SK-N-SH (cell line): ENCODE results near the gene LDAH. TPM values are rescaled to one million over a fixed set of nuclear protein-coding genes. Genes with fewer than 3 reads are reported as not detected.
"Not testable (repeated sequence)": the region's sequence is repeated elsewhere in the genome, so short reads cannot be mapped to it uniquely, and the experiment has no call there.

Experiments used
- CTCF ChIA-PET: fragments of 300-600, 350-600 bp; formaldehyde crosslinking; extraction: SDS; loops from one replicate; lab custom pipeline; 2021; lab: Yijun Ruan, JAX
- POLR2A ChIA-PET: fragments of 350-600 bp; sonication (Branson Sonifier 250); formaldehyde crosslinking; extraction: SDS; loops from one replicate; lab custom pipeline; 2020; ENCODE audit warnings: antibody characterized with exemption, inconsistent platforms; lab: Yijun Ruan, JAX
- DNase-seq: peaks from one replicate; pipeline ENCODE4 v3.0.0; 2012
- H2AFZ ChIP-seq: fragments of 200-600 bp; sonication (generic); 2 replicates; pipeline ENCODE4 v1.8.1; 2016; ENCODE audit warnings: antibody characterized with exemption, mild to moderate bottlenecking, low read depth
- H3F3A ChIP-seq: fragments of 200-600 bp; sonication (generic); replicated peaks from 2 replicates; pipeline ENCODE3; 2016; ENCODE audit warnings: antibody characterized with exemption, mild to moderate bottlenecking; ENCODE audit not compliant: insufficient read depth
- H3K27ac ChIP-seq, 2 experiments: fragments of 200-500 bp in 1 of 2; fragments of 200-600 bp in 1 of 2; sonication (Bioruptor generic) in 1 of 2; sonication (generic), shearing (Covaris generic) in 1 of 2; 2 replicates each; pipeline versions ENCODE4 v1.5.1 to v1.6.1; 2014 to 2016; ENCODE audit warnings: low read depth in 2 of 2, inconsistent platforms in 1 of 2, low read length in 1 of 2, mild to moderate bottlenecking in 1 of 2, mixed read lengths in 1 of 2
- H3K27me3 ChIP-seq: fragments of 200-600 bp; sonication (generic), shearing (Covaris generic); 2 replicates; pipeline ENCODE4 v1.6.1; 2016; ENCODE audit warnings: mixed run types; ENCODE audit not compliant: insufficient read depth
- H3K36me3 ChIP-seq, 2 experiments: fragments of 200-500 bp in 1 of 2; fragments of 200-600 bp in 1 of 2; sonication (Bioruptor generic) in 1 of 2; sonication (generic) in 1 of 2; replicated peaks in 1 of 2; 2 replicates each; pipeline versions ENCODE3 to v1.5.1; 2014 to 2016; ENCODE audit warnings: low read length in 1 of 2, mild to moderate bottlenecking in 1 of 2; ENCODE audit not compliant: insufficient read depth in 2 of 2, control insufficient read depth in 1 of 2
- H3K4me1 ChIP-seq, 2 experiments: fragments of 200-500 bp in 1 of 2; fragments of 200-600 bp in 1 of 2; sonication (Bioruptor generic) in 1 of 2; sonication (generic), shearing (Covaris generic) in 1 of 2; 2 replicates each; pipeline versions ENCODE4 v1.5.1 to v1.6.1; 2014 to 2016; ENCODE audit warnings: low read depth in 1 of 2, low read length in 1 of 2, mixed run types in 1 of 2; ENCODE audit not compliant: insufficient read depth in 2 of 2, control insufficient read depth in 1 of 2
- H3K4me2 ChIP-seq: fragments of 200-600 bp; sonication (generic), shearing (Covaris generic); 2 replicates; pipeline ENCODE4 v1.6.1; 2017; ENCODE audit warnings: mixed run types
- H3K4me3 ChIP-seq, 2 experiments: fragments of 200-500 bp in 1 of 2; fragments of 200-600 bp in 1 of 2; sonication (Bioruptor generic) in 1 of 2; sonication (generic), shearing (Covaris generic) in 1 of 2; 2 replicates each; pipeline versions ENCODE4 v1.5.1 to v1.8.1; 2014 to 2016; ENCODE audit warnings: low read depth in 2 of 2, inconsistent platforms in 1 of 2, low read length in 1 of 2, mild to moderate bottlenecking in 1 of 2, mixed read lengths in 1 of 2, moderate library complexity in 1 of 2
- H3K79me2 ChIP-seq: fragments of 200-600 bp; sonication (generic); 2 replicates; pipeline ENCODE4 v1.8.1; 2017; ENCODE audit warnings: mild to moderate bottlenecking; ENCODE audit not compliant: insufficient read depth
- H3K9ac ChIP-seq: fragments of 200-600 bp; sonication (generic); 2 replicates; pipeline ENCODE4 v1.6.1; 2017; ENCODE audit warnings: mixed run types
- H3K9me2 ChIP-seq: fragments of 200-600 bp; sonication (generic); 2 replicates; pipeline ENCODE4 v1.6.1; 2017; ENCODE audit warnings: mixed run types
- H3K9me3 ChIP-seq: fragments of 200-600 bp; sonication (generic); 2 replicates; pipeline ENCODE4 v1.6.1; 2017; ENCODE audit warnings: mixed run types, mild to moderate bottlenecking, moderate library complexity
- H4K20me1 ChIP-seq: fragments of 200-600 bp; sonication (generic); 2 replicates; pipeline ENCODE4 v1.6.1; 2017; ENCODE audit warnings: mild to moderate bottlenecking, mixed run types; ENCODE audit not compliant: insufficient read depth
- CHD2 ChIP-seq: fragments of 150-350 bp; IDR thresholded peaks from 2 replicates; pipeline ENCODE4 v1.6.1; 2018; ENCODE audit warnings: low read length; ENCODE audit not compliant: partially characterized antibody
- ELF1 ChIP-seq: IDR thresholded peaks from 2 replicates; pipeline ENCODE4 v1.4.0; 2012
- EP300 ChIP-seq, 2 experiments: IDR thresholded peaks; 2 replicates each; pipeline versions ENCODE4 v1.4.0 to v1.6.1; 2012; ENCODE audit warnings: borderline replicate concordance in 1 of 2, low read depth in 1 of 2, low read length in 1 of 2
- EZH2phosphoT487 ChIP-seq: fragments of 200-600 bp; sonication (generic); IDR thresholded peaks from 2 replicates; pipeline ENCODE4 v1.6.1; 2017; ENCODE audit warnings: low read depth, mixed run types, mild to moderate bottlenecking, antibody characterized with exemption, moderate library complexity, borderline replicate concordance
- FOSL2 ChIP-seq: IDR thresholded peaks from 2 replicates; pipeline ENCODE4 v1.4.0; 2012; ENCODE audit warnings: low read depth, mild to moderate bottlenecking, moderate library complexity, borderline replicate concordance
- FOXM1 ChIP-seq: IDR thresholded peaks from 2 replicates; pipeline ENCODE4 v1.4.0; 2012; ENCODE audit warnings: low read depth, mild to moderate bottlenecking
- GATA2 ChIP-seq: sonication (generic); formaldehyde crosslinking; IDR thresholded peaks from 2 replicates; pipeline ENCODE4 v1.5.0; 2020; ENCODE audit warnings: mild to moderate bottlenecking, missing genetic modification reagents
- MAX ChIP-seq: IDR thresholded peaks from 2 replicates; pipeline ENCODE4 v1.4.0; 2012; ENCODE audit warnings: low read depth
- MEF2A ChIP-seq: IDR thresholded peaks from 2 replicates; pipeline ENCODE4 v1.4.0; 2012; ENCODE audit warnings: low read depth, borderline replicate concordance
- NFIC ChIP-seq: IDR thresholded peaks from 2 replicates; pipeline ENCODE4 v1.4.0; 2012; ENCODE audit warnings: borderline replicate concordance
- SIN3A ChIP-seq: IDR thresholded peaks from 2 replicates; pipeline ENCODE4 v1.6.1; 2012; ENCODE audit warnings: low read depth, mild to moderate bottlenecking, low read length, moderate library complexity, borderline replicate concordance
- WGBS: methylation state at CpG from one replicate; pipeline ENCODE4 v1.1.6; 2017; ENCODE audit warnings: low lambda C conversion rate; 5-methylcytosine and 5-hydroxymethylcytosine counted together
- polyA plus RNA-seq, 3 experiments: library from polyadenylated mRNA; depleted of rRNA; stranded (reverse); fragments of >200 nt; gene quantifications; 2 replicates each; pipeline ENCODE4 v1.2.3, GENCODE V29; 2012
- TF ChIP-seq, protein P1 (sequence below): IDR thresholded peaks from 2 replicates; pipeline ENCODE4 v1.6.1; 2012; ENCODE audit warnings: mild to moderate bottlenecking, low read depth, low read length, moderate library complexity

LDAH gene
- polyA plus RNA-seq, 1 of the 3 experiments (the other 2 are of a cell fraction) = 12.7 TPM

GRCh38 chr2:20722592-20723240 is 100.2 kb downstream of the LDAH start:
- H2AFZ ChIP-seq = no peak overlapping the region
- no peak overlapping the region for H3K4me2 ChIP-seq
- 60% methylated on average over 1 of the region's 1 CpG for WGBS
- TF ChIP-seq NFIC (no peak), GATA2 (no peak), MAX (no peak), EZH2phosphoT487 (no peak), FOSL2 (no peak), FOXM1 (no peak), SIN3A (no peak), MEF2A (no peak), EP300 (IDR thresholded peaks at IDR 0.05; ENCODE audit: borderline replicate concordance in 1 of 2, low read depth in 1 of 2, low read length in 1 of 2) (no peak), CHD2 (no peak)
- TF ChIP-seq, protein P1, sequence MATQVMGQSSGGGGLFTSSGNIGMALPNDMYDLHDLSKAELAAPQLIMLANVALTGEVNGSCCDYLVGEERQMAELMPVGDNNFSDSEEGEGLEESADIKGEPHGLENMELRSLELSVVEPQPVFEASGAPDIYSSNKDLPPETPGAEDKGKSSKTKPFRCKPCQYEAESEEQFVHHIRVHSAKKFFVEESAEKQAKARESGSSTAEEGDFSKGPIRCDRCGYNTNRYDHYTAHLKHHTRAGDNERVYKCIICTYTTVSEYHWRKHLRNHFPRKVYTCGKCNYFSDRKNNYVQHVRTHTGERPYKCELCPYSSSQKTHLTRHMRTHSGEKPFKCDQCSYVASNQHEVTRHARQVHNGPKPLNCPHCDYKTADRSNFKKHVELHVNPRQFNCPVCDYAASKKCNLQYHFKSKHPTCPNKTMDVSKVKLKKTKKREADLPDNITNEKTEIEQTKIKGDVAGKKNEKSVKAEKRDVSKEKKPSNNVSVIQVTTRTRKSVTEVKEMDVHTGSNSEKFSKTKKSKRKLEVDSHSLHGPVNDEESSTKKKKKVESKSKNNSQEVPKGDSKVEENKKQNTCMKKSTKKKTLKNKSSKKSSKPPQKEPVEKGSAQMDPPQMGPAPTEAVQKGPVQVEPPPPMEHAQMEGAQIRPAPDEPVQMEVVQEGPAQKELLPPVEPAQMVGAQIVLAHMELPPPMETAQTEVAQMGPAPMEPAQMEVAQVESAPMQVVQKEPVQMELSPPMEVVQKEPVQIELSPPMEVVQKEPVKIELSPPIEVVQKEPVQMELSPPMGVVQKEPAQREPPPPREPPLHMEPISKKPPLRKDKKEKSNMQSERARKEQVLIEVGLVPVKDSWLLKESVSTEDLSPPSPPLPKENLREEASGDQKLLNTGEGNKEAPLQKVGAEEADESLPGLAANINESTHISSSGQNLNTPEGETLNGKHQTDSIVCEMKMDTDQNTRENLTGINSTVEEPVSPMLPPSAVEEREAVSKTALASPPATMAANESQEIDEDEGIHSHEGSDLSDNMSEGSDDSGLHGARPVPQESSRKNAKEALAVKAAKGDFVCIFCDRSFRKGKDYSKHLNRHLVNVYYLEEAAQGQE = no peak
- H3K4me1 ChIP-seq = peaks cover 0 to 4% of the 10 kb centered on the region in 2 experiments; a peak in 3 of 4 replicates
- no peak overlapping the region for H3K4me3 ChIP-seq
- H3F3A ChIP-seq = no peaks in the 10 kb centered on the region
- H3K9me2 ChIP-seq = no peaks in the 10 kb centered on the region
- peaks cover 8% of the 10 kb centered on the region; the same call in 1 of the 2 replicates for H3K79me2 ChIP-seq
- CTCF ChIA-PET = interaction anchor here (1.0 to 1.9 kb wide), 2 partner anchors 62 to 240 kb away, joined by 4 to 6 read pairs; no protein-coding TSS in a partner anchor
- DNase-seq = no peak
- POLR2A ChIA-PET = no interaction called here
- peaks cover 5% of the 10 kb centered on the region; the same call in 1 of the 2 replicates for H3K9me3 ChIP-seq
- no peak overlapping the region for H3K9ac ChIP-seq
- no peaks in the 10 kb centered on the region for H3K27me3 ChIP-seq
- no peaks in the 10 kb centered on the region for H4K20me1 ChIP-seq
- H3K27ac ChIP-seq = no peak overlapping the region
- H3K36me3 ChIP-seq = peaks cover 0 to 11% of the 10 kb centered on the region in 2 experiments

DNA sequence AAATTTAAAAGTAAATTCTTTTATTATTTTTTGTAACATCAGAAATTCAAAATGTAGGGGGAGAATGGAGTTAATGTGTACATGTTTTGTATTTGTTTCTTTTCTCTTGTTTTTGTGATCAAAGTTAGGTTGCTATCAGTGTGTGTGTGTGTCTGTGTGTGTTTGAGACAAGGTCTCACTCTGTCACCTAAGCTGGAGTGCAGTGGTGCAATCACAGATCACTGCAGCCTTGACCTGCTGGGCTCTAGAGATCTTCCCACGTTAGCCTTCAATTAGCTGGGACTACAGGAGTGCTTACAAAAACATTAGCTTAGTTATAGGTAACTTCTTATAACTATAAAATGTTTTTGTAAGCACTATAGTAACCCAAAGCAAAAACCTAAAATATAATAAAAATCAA is 105.3 kb downstream of the LDAH start:
- POLR2A ChIA-PET = no interaction called here
- Histone ChIP-seq H3F3A (no peaks in the 10 kb centered on the region), H3K4me1 (no peaks in the 10 kb centered on the region), H3K79me2 (peaks cover 18% of the 10 kb centered on the region; the same call in 1 of the 2 replicates), H3K4me3 (no peak overlapping the region), H3K4me2 (no peak overlapping the region), H2AFZ (no peak overlapping the region), H3K27ac (no peak overlapping the region), H4K20me1 (no peaks in the 10 kb centered on the region), H3K36me3 (peaks cover 0 to 8% of the 10 kb centered on the region in 2 experiments), H3K9me3 (peaks cover 9% of the 10 kb centered on the region; the same call in 1 of the 2 replicates), H3K27me3 (no peaks in the 10 kb centered on the region), H3K9ac (no peak overlapping the region), H3K9me2 (no peaks in the 10 kb centered on the region)
- DNase-seq = no peak
- 60% methylated on average over 1 of the region's 1 CpG for WGBS
- CTCF ChIA-PET = no interaction called here
- no peak for TF ChIP-seq ELF1

- WGBS = 91% methylated on average over 3 of the region's 3 CpGs
- H2AFZ ChIP-seq, H3K9me3 ChIP-seq, H3K27ac ChIP-seq, H3K27me3 ChIP-seq, H3K36me3 ChIP-seq, H3F3A ChIP-seq, H3K9ac ChIP-seq, H4K20me1 ChIP-seq, POLR2A ChIA-PET, H3K9me2 ChIP-seq, DNase-seq, H3K4me2 ChIP-seq, CTCF ChIA-PET, H3K4me1 ChIP-seq, H3K4me3 ChIP-seq: not testable (repeated sequence)
- peaks cover 18% of the 10 kb centered on the region; the same call in 1 of the 2 replicates for H3K79me2 ChIP-seq
Measured at GRCh38 chr2:20716164-20716563, 106.7 kb downstream of the LDAH start.

- H3F3A ChIP-seq, H2AFZ ChIP-seq, H3K4me2 ChIP-seq, H3K9me3 ChIP-seq, H3K27ac ChIP-seq, H3K27me3 ChIP-seq, CTCF ChIA-PET, DNase-seq, POLR2A ChIA-PET, H3K4me3 ChIP-seq, H4K20me1 ChIP-seq, H3K9ac ChIP-seq, H3K4me1 ChIP-seq, H3K9me2 ChIP-seq: not testable (repeated sequence)
- peaks cover 0 to 13% of the 10 kb centered on the region in 2 experiments for H3K36me3 ChIP-seq
- H3K79me2 ChIP-seq = peaks cover 18% of the 10 kb centered on the region; the same call in 1 of the 2 replicates
- 81% methylated on average over 2 of the region's 2 CpGs for WGBS
Measured at GRCh38 chr2:20714412-20714811, 108.5 kb downstream of the LDAH start.
